HG02981 (cell line): Measurements from ENCODE around the gene ZDHHC14.

ENCODE experiments used
- ATAC-seq: cut with Tn5 transposase; IDR thresholded peaks from one replicate; pipeline ENCODE4 v1.9.1; 2021; ENCODE audit warnings: mild to moderate bottlenecking, moderate library complexity; ENCODE audit not compliant: unreplicated experiment

ZDHHC14 gene

DNA sequence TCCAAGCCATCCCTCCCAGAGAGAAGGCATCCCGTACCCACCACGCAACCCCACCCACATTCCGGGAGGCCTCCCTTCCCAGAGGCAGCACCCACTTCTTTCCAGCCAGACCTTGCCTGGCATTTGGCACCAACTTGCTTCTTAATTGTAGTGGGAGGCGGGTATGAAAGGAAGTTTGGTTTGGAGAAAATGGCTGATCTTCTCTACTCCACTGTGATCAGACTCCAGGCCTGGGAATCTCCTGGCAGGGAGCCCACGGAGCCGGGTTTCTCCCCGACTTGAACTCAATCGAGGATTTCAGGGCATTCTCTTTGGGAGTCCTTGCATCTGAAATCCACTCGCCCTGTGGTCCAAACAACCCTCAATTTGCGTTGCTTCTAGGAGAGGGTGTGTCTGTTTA, 107.1 kb downstream of the ZDHHC14 start:
- no peak for ATAC-seq

DNA sequence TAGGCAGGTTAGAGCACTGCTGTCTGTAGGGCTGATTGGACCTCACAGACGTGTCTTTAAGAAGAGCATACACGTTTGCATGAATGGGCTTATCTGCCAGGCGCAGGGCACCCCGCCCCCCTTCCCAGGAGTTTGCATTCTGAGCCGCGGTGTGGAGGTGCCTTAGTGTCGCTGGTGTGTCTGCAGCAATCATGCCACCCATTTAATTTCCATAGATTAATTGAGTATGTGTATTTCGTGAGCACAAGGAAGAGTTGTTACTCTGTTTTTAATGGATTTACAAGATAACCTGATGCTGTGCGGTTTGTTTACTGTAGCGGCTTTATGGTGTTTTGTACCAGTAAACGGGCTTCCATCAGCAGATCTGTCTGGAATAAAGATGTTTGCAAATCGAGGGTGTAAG, 107.7 kb downstream of the ZDHHC14 start:
- ATAC-seq, result no peak

DNA sequence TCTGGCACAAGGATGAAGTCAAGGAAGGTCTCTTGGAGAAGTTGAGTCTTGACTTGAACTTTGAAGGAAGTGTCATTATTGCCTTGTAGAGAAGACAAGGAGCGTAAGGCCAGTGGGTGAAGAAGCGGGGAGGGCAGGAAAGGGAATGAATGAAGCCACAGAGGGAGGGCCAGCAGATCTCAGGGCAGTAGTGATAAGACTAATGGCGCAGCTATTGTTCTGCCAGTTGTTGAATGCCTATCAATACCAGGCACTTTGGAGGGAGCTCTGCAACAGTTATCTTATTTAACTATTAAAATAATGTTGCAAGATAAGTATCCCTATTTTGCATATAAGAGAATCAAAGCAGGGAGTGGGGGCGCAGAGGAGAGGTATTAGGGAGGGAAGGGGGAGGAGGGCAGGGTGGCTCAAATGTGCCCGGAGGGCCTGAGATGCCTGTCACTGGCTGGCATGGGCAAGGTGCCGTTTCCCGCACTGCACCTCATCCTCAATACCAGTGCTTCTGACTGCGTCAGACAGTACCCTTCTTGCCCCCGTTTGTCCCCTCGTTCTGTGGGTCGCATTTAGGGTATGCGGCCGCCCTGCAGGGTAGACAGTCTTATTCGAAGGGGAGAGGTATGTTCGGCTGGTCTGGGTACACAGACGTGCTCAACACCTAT, 109.8 kb downstream of the ZDHHC14 start:
- ATAC-seq, result no peak

DNA sequence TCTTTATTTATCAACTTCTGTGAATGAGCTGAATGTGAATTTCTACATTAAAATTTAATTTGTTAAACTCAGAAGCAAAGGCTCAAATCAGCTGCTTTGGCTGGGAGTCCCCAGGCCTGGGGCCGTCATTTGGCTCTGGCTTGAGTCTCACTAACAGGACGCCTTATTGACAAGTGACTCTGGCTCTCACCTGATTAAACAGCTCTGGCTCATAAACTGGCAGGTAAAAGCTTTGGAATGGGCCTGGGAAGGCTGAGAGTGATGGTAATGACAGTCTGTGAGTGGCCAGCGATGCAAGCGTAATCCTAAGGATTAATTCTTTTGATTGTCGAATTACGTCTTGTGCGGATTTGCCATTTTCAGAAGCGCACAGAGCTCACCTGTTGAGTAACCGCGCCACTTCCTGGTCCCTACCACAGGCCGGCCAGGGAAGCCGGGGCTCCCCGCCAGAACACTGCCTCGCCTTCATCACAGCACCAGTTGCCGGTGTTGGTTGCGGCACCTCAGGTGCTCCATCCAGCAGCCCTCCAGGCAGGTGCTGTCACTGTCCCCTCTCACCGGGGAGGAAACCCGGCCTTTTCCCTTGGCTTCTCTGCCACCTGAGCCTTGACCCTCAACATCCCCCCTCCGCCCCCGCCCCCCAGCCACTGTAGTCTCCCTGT, 110.7 kb downstream of the ZDHHC14 start:
- ATAC-seq, result no peak

DNA sequence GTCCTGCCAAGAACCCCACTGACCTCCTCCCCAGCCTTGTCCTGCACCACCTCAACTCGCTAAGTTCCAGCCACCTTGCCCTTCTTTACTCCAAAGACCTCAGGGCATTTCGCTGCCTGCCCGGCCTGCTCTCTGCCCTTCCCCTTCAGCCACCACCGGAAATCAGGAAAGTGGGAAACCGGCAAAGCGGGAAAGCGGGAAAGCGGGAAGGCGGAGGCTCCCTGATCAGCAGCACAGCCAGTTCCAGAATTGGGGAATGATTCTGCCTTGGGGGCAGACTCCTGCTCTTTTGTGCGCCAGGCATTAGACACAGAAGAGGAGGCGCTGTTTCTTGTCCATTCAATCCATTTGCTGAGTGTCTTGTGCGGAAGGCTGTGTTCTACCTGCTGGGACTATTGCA, 111.3 kb downstream of the ZDHHC14 start:
- ATAC-seq, result no peak

DNA sequence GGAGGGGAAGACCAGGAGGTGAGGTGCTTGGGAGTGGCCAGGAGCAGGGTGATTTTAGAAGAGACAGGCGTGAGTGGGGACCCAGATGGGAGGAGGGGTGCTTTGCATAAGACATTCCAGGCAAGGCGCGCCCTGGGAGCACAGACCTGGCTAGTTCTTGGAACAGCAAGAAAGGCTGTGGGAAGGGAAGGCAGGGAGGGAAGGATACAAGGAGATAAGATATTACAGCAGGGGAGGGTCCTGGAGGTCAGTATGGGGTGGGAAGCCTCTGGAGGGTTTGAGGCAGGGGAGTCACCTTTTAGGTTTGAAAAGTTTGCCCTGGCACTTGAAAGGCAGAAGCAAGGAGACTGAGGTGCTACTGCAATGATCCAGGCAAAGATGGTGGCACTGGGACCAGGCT, 111.8 kb downstream of the ZDHHC14 start:
- no peak for ATAC-seq

DNA sequence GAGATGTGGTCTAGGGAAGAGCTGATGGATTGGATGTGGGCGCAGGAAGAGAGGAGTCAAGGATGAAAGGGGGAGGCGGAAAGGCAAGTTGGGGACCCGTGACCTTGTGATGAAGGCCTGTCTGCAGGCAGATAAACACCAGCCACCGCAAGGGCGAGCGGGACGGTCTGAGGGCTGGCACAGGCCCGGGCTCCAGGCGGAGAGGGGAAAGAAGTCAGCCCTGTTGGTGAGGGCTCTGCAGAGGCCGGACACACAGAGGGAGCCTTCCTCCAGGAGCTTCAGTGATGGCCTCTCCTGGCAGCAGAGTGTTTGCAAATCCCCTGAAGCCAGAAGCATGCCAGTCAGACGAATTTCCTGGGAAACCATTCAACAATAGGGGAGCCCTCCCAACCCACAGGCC, 112.2 kb downstream of the ZDHHC14 start:
- no peak for ATAC-seq

DNA sequence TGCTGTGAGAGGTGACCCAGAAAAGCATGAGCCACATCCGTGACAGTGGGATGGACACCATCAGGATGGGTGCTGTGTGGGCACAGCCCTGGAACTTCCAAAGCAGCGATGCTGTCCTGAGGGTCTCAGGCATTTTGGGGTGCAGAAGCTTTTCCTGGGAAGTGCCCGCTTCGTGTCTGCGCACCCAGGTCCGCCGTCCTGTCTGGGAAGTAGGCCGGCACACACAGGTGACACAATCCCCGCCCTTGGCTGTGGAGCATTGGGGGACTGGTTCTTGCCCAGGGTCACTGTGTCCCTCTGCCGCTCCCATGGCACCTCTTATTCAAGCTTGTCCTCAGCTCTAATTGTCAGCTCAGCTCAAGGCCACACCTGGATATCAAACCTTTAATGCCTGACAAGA, 112.6 kb downstream of the ZDHHC14 start:
- no peak for ATAC-seq

DNA sequence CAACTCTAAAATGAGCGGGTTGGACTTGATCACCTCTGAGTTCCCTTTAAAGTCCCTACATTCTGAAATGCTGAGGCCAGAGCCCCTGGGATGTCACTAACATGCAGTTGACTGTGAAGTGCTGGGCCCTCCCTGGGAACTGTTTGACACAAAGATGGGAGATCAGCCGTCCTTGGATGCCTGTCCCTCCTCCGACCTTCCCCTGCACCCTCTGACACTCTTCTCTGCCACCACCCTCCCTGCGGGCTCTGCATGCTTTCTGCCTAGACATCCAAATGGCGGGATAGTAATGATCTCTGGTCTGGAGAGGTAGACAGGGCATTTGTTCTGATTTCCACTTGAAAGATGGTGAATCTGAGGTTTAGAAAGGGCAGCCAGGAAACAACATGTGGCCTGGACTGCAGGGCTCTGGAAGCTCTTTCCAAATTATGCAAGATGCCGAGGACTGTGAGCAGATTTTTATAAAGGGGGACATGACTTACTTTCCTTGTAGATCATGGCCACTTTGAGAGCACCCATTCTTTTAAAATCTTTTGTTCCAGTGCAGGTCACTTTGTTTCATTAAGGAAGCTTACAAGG, 113.2 kb downstream of the ZDHHC14 start:
- ATAC-seq, result no peak

DNA sequence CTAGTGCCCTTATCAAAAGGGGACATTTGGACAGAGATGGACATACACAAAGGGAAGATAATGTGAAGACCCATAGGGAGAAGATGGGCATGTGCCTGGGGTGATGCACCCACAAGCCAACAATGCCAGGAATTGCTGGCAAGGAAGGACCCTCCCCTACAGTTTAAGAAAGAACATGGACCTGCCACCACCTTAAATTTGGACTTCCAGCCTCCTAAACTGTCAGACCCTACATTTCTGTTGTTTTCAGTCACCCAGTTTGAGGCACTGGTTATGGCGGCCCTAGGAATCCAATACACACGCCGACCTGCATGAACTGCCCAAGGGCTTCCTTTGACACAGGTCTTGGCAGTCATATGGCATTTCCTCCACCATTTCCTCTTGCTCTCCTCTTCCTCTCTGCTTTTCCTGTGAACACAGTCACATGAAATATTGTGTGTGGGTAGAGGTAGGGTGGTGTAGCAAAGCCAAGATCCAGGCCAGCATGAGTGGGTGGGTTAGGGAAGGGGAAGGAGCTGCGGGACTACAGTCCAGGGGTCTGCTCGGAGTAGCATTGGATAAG, 115.6 kb downstream of the ZDHHC14 start:
- no peak for ATAC-seq

DNA sequence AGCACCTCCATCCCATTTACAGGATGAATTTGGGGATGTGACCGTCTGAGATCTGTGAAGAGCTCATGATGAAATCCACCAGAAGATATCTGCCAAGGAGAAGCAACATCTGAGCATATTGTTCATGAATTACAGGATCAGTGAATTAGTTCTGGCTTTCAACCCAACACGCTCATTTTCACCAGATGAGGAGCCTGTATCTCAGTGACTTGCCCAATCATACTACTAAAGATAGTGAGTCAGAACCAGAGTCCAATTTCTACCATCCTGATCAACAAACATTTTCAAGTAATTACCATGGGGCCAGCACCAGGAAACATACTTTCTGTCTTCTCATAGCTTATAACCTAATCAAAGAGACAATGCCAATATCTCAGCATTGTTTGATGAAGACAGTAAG, 116.6 kb downstream of the ZDHHC14 start:
- no peak for ATAC-seq

DNA sequence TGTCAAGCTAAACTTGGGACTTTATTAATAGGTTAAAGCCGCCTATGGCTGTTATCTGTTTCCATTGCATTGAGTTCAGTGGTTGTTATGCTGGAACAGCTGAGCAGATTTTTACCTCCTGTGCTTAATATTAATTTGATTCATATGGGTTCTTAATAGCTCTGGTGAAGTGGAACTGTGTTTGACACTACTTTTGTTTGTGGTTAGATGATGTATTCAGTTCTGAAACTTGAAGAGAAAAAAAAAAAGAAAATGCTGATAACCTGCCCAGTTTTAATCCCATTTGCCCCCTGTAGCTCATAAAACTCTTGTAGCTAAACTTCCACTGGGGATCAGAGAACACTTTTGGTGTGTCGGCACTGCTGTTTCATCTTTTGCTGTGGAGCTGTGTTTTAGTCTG, 117.8 kb downstream of the ZDHHC14 start:
- ATAC-seq, result no peak

DNA sequence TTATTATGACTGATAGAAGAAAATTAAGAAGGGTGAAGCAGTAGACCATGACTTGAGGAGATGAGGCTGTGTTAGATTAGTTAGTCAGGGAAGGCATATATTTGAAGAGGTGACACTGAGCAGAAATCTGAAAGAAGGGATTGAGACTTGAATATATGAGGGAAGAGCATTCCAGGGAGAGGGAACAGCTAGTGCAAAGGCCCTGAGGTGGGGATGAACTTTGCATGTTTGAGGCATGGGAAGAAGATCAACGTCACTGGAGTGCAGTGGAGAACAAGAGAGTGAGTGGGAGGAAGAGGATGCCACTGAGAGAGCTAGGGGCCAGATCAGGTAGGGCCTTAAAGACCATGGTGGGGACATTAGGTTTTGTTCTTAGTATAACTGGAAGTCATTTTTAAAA, 119.0 kb downstream of the ZDHHC14 start:
- no peak for ATAC-seq

DNA sequence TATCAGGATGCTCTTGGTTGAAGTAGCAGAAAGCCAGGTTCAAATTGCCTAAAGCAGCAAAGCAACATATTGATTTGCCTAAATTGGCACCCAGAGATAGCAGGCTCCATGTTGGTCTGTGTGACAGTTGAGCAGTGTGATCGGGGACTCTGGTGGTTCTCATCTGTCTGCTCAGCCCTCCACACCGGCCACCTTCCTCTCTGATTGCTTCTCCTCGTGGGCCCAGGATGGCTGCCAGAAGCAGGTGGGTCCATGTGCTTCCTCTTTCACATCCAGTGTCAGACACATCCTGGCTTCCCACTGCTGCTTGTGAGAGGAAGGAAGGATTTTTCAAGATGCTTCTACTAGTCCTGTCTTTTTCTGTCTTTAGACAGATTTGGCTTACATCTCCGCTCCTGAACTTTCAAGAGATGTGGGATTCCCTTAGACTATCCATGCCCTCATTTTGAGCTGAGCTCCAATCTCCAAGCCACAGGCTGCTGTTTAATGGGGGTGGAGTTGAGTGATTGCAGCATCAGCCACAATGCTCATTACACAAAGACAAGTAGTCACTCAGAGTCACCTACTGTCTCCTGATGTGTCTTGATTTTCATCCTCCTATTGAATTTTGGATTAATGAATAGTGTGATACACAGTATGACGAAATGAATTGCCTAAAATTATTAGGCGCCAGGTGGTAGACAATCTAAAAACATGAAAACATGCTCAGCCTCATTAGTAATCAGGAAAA, 122.2 kb downstream of the ZDHHC14 start:
- ATAC-seq, result no peak

DNA sequence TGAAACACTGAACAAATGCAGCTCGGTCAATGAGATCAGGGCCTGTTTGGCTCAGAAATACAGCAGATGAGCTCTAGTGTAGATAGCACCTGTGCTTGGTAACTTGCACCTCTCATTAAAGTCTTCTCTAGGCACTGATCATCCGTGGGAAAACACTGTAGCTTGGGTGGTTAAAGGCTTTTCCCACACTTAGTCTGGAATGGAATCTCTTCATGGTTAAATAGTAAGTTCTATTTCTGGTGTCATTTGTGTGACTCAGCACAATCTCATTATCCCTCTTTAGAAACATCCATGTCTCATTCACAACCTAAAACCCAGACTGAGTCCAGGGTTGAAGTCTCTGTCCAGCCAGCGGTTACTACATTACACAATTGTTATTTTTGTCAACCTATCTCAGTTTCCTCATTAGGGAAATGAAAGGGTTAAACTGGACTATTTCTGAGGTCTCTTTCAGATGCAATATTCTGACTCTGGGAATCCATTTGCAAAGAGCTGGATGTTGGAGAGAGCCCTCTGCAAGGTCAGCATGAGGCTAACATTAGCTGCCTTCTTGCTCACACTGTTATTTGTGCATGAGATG, 125.0 kb downstream of the ZDHHC14 start:
- ATAC-seq, result no peak

DNA sequence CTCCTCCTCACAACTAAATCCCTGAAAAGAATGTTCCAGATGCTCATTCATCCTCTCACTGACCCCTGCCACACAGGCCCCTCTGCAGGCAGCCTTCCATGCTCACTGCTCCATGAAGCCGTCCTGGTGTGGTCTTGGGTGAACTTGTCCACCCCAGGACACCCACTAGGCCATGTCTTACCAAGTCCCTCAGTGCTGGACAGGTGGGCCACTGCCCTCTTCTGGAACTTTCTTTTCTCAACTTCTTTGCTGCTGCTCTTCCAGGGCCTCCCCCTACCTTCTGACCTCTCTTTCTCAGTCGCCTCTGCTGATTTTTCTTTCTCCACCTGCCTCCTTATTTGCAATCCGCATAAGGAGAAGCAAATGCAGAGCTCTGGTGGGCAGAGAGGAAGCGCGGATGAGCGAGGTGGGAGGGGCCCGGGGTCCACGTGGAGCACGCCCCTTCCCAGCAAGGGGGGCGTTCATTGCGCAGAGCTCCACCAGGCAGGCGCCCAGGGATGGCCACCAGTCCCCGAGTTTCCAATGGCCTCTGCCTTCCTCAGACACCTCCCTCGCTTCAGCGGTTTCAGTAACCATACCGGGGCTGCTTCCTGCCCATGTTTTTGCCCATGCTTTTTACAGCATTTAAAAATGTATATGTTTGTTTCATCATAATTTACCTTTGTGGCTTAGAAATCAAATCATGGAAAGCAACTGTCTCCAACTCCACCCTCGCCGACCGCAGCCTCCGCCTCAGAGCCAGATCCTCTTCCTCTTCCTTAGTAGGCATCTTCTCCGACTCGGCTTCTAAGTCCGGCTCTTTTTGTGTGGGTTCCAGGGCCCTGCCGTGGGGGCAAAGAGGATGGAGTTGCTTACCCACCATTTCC, 129.6 kb downstream of the ZDHHC14 start:
- ATAC-seq, result no peak

DNA sequence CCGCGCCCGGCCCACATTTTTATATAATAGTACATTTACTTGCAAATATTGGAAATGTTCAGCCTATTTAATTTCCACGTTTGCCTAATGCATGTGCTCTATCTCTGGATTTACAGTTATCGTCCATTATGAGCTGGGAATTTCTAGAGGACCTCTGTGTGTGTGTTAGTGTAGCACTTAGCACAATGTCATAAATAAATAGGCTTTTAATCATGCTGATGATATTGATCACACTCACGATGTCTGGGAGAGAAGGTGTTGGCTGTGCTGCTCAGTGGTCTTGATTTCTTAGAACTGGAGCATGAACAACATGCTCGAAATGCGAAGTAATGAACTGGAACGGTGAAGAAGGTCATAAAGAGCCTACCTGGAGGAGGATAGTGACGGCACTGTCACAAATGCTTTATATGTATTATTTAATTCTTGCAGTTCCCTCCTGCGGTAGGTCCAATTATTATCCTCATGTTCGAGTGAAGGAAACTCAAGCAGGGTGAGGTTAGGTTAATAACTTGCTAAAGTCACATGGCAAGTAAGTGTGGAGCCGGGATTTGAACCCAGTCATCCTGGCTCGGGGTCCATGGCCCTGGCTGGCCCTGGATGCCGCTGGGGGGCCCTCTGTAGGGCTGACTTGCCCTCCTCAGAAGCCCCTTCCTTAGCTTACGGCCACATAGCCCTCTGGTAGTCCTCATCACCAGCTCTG, 130.8 kb downstream of the ZDHHC14 start:
- no peak for ATAC-seq

DNA sequence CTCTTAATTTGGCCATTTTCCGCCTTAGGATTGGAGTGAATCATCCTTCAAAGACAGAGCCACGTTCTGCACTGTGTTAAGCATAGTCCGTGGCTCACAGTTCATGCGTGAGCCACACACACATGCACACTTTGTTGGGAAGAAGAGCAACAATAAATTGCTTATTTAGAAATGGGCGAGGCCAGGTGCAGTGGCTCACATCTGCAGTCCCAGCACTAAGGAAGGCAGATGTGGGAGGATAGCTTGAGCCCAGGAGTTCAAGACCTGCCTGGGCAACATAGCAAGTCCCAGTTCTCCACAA, 131.3 kb downstream of the ZDHHC14 start:
- no peak for ATAC-seq

DNA sequence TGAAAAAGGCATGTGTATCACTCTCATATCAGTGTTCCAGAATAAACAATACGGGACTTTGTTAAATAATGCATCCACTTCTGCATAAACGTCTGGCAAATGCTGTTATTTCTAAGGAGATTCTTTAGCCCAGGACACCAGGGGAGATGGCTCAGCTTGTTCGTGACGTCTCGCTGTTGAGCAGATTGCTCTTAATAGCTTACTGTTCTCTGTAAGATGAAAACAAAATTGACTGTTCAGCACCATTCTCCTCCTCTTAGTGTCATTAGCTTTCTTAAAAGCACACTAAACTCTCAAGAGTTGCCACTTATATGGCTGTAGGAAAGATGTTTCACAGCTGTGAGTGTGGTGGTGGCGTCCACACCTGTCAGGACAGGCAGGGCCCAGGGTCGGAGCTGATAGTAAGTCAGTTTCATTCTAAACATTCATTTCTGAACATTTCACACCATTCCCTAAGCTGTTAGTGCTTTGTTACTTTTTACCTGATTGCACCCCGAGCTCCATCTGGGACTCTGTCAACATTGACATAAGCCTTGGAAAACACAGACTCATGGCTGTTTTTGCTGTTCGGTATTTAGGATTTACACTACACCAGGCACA, 132.1 kb downstream of the ZDHHC14 start:
- ATAC-seq, result no peak
